NCI-H128 (cell line): ENCODE measurements around the gene ADAMTS15.

ENCODE experiments used
- DNase-seq: peaks from one replicate; lab custom pipeline; 2025; ENCODE audit not compliant: unreplicated experiment; lab: John Stamatoyannopoulos, UW

ADAMTS15 gene

DNA sequence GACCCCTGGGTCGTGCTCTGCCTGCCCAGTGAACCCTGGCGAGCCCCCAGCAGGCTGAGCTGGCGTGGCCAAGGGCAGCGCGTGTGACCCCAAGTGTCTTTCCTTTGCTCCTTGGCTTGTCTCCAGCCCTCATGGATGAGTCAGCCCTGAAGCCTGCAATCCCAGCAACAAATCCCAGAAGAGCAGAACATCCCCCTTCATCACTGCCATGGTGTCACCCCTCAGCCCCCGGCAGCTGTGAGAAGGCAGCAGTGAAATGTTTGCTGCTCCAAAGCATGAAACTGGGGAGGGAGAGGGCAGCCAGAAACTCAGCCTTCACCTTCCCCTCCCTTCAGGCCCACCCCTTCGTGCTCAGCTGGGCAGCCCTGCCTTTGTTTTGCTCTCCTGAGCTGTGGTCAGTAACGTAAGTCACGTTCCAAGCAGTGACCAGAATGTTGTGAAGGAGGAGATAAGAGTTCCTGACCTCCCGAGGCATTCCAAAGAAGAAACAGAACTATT, 29.8 kb downstream of the ADAMTS15 start:
- DNase-seq: no peak

- DNase-seq: no peak
Observed at GRCh38 chr11:130478881-130479280, 30.4 kb downstream of the ADAMTS15 start.

GRCh38 chr11:130480186-130480585, 31.7 kb downstream of the ADAMTS15 start:
- no peak for DNase-seq

GRCh38 chr11:130480711-130481140, 32.3 kb downstream of the ADAMTS15 start:
- DNase-seq: no peak

DNA sequence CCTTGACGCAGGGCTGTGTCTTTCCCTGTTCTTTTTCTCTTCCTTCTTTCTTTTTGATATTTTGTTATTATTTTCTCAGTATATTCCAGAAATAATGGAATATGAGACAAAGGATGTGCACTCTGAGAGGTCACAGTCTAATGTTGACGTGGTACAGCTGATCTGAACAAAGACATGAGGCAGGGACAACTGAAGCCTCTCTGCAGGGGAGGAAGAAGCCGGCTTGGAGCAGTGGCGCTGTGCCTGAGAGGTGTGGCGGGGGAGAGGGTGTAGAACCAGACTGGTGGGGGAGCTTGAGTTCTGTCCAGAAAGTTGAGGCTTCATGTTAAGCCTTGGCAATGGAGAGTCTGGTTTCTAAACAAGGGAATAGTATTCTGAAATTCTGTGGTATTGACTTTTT, 34.7 kb downstream of the ADAMTS15 start:
- DNase-seq: no peak

DNA sequence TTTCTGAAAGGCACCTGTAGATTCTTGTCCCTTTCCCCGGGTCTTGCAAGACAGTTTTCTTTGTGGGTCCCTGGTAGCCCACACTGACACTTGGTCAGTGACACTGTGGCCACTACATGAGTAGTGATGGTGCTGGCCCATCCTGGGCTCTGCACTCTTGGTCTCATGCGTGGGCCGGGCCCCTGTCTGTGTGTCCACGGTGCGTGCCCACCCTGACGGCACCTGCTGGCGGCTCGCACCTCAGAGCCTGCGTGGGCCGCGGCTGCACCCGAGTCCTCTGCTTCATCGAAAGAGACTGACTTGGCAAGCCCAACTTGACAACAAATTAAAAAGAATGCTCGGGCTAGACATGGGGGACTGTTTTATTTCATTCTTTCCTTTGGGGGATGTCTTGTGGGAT, 37.5 kb downstream of the ADAMTS15 start:
- DNase-seq: no peak

DNA sequence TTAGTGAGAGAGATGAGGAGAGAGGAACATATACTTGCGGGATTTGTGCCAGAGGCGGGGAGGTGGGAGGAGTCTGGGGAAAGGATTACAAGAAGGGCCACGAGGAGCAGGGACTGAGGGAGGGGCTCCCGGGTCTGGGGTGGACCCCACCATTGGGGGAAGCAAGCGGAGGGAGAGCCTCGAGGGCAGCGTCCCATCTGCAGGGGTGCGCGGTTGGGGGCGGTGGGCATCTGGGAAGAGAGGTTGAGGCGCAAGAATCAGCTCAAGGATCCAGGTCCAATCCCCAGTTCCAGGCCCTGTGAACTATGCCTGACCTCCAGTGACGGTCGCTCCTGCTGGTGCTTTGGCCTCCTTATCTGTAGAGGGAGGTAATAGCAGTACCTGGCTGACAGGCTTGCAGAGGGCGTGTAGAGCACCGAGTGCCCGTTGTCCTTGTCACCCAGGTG, 38.0 kb downstream of the ADAMTS15 start:
- DNase-seq: no peak

DNA sequence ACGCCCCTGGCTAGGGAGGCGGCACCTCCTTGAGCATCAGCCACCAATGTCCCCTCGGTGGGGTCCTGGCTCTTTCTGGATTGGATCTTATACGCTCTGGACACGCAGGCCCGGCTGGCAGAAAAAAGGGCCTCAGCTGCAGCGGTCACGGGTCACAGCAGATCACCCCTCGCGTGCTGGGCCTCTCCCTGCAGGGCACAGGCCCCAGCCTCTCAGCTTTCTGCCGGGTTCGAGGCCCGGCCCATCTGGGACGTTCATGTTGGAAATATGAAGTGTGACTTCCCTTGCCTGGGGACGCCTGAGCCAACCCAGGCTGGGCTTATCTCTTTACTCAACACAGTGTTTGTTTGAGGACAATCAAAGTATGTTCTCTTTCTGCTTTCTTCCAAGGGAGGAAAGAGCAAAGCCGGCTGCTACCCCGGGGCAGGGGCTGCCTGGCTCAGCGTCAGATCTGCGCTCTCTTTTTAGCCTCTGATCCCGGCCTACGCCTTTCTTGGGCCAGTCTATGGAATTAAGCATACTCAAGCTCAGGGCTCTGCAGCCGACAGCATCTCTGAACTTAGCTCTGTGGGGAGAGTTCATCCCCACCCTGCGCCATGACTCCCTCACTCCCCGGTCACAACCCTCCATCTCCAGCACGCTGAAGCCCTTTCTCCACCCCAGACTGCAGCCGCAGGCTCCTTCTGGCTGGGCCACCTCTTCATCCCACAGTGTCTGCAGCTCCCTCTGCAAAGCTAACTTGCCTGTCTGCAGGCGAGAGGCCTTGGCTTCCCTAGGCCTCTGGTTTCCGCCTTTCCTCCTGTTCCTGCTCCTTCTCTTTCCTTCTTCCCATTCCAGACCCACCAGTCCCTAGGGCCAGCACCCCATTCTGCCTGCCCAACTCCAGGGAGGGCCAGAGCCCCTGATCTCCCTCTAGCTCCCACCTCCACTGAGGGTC, 38.8 kb downstream of the ADAMTS15 start:
- DNase-seq: no peak

- DNase-seq: no peak
Observed at GRCh38 chr11:130487924-130488815, 39.7 kb downstream of the ADAMTS15 start.

DNA sequence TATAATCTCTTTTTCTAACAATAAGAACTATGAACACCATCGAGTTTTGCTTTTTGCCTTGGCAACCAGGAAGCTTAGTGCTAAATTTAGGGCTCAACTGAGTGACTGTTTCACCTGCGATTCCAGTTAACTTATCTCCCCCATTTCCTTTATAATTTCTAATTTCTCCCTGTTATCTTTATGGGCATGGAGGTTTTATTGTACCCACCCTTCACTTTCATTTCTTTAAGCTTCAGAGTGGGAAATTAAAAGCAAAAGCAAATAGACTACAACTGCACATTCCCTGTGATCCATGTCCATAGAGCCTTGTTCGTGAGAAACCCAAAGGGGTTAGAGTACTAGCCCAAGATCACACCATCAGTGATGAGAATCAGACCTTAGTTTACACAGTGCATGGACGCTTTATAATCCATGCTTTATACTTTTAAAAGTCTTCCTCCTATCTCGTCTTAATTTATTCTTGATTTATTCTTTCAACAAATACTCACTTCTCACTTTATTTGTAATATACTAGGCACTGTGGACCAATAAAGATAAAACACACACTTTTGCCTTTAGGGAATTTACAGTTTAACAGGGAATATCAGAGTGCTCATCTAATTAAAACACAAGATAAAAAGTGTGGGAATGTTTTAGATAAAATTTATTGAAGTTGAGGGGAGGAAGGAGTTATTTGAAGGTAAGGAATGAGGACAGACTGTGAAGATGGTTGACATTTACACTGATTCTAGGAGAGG, 40.6 kb downstream of the ADAMTS15 start:
- DNase-seq: no peak

GRCh38 chr11:130489716-130490115, 41.3 kb downstream of the ADAMTS15 start:
- no peak for DNase-seq

- no peak for DNase-seq
Observed at GRCh38 chr11:130490682-130491449, 42.4 kb downstream of the ADAMTS15 start.

DNA sequence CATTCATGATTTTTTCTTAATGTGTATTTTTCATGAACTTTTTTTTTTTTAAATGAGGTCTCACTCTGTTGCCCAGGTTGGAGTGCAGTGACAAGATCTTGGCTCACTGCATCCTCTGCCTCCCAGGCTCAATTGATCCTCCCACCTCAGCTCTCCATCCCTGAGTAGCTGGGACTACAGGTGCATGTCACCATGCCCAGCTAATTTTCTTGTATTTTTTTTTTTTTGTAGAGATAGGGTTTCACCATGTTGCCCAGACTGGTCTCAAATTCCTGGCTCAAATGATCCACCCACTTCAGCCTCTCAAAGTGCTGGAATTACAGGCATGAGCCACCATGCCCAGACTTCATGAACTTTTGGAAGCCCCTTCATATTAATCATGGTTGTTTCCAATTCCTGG, 49.7 kb downstream of the ADAMTS15 start:
- DNase-seq: no peak

DNA sequence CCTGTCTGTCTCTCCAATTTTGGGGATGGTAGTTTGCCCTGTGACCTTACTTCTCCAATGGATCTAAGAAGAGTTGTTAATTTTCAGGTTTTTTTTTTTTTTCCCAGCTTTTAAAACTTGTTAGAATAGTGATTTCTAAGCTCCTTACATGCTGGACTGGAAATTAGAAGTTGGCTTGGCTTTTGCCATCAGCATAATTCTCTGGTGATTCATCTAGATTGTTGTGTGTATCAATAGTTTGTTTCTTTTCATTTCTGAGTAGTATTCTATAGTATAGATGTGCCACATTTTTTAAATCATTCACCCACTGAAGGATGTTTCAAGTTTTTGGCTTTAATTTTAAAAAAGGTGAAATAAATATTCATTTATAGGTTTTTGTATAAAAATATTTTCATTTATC, 51.4 kb downstream of the ADAMTS15 start:
- DNase-seq: no peak

DNA sequence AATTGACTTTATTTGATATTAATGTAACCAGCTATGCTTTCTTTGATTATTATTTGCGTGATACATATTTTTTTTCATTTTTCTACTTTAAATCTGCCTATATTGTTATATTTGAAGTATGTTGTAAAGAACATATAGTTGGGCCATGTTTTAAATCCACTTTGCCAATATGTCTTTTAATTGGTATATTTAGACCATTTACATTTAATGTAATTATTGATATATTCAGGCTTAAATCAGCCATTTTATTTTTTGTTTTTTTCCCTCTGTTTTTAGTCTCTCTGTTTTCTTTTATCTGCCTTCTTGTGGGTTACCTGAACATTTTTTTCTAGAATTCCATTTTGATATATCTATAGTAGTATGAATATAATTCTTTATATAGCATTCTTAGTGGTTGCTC, 55.9 kb downstream of the ADAMTS15 start:
- no peak for DNase-seq

DNA sequence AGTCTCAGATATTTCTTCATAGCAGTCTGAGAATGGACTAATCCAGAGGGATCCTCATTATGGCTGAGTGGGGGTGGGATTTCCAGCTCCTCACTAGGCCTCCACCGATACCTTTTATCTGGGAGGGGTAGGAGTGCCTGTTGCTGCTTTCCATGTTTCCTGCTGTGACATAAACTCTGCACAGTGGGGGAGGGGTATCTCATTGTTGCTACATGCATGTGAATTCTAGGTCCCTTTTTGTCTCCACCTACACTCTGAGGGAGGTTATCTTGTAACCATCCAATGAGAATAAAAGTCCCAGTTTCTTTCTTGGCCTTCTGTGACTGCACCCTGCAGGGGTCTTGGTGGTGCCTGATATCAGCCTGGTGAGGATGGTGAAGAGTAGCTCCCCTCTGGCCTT, 60.5 kb downstream of the ADAMTS15 start:
- no peak for DNase-seq

DNA sequence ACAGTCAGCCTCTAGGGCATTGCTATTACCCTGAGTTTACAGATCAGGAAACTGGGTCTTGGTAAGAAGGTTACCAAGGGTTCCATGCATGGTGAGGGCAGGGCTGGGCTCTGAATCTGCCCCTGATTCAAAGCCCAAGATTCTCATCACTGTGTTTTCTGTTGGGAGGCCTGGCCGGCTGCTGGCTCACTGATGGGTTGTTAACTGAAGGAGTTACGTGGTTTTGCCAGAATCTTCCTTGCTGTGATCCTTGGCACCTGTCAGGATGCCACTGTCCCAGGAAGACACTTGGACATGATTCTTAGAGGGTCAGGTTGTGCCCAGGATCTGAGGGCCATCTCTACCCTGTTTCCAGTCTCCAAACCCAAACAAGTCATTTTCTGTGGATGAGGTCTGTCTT, 61.5 kb downstream of the ADAMTS15 start:
- DNase-seq: no peak

GRCh38 chr11:130510407-130511006, 62.1 kb downstream of the ADAMTS15 start:
- no peak for DNase-seq

- DNase-seq: no peak
Observed at GRCh38 chr11:130511765-130512164, 63.3 kb downstream of the ADAMTS15 start.

GRCh38 chr11:130512662-130513061, 64.2 kb downstream of the ADAMTS15 start:
- no peak for DNase-seq
